Measurements from ENCODE around the gene GLP1R. TPM values are rescaled to one million over a fixed set of nuclear protein-coding genes. Genes with fewer than 3 reads are reported as not detected.

The GLP1R gene
- total RNA-seq, 1 experiment from 2014 or later = 1.8 TPM

GRCh38 chr6:39018103-39018502 is 30.5 kb upstream of the GLP1R start (continued):
- no peak for TF ChIP-seq USF2 (CRISPR knock-in tag; IDR thresholded peaks at IDR 0.05)
- no peak for TF ChIP-seq FOXJ3 (CRISPR knock-in tag; IDR thresholded peaks at IDR 0.05; ENCODE audit: borderline replicate concordance)
- TF ChIP-seq NFATC4 (CRISPR knock-in tag; IDR thresholded peaks at IDR 0.05) = no peak

GRCh38 chr6:39020136-39020535 is 28.4 kb upstream of the GLP1R start:
- Mint-ChIP-seq H3K27ac (no peak overlapping the region), H3K9me3 (peaks cover 4% of the 10 kb centered on the region; the same call in 1 of the 2 replicates), H3K4me1 (no peaks in the 10 kb centered on the region; the same call in 1 of the 2 replicates), H3K27me3 (ENCODE audit: low read depth) (peaks cover 4% of the 10 kb centered on the region; the same call in 1 of the 2 replicates), H3K36me3 (no peaks in the 10 kb centered on the region), H3K4me3 (no peak overlapping the region)
- TF ChIP-seq IRF1 (CRISPR knock-in tag; IDR thresholded peaks at IDR 0.05) (no peak), NR3C1 (CRISPR knock-in tag; conservative IDR thresholded peaks at IDR 0.05; ENCODE audit: low read depth) (no peak), NFATC4 (CRISPR knock-in tag; IDR thresholded peaks at IDR 0.05) (no peak), STAT6 (CRISPR knock-in tag; conservative IDR thresholded peaks at IDR 0.05; ENCODE audit: low read depth) (no peak), PRDM15 (CRISPR knock-in tag; IDR thresholded peaks at IDR 0.05) (no peak), ZNF396 (CRISPR knock-in tag; IDR thresholded peaks at IDR 0.05; ENCODE audit: borderline replicate concordance) (no peak), NR2C2 (CRISPR knock-in tag; IDR thresholded peaks at IDR 0.05) (no peak), E2F5 (CRISPR knock-in tag; IDR thresholded peaks at IDR 0.05) (no peak), CBFB (CRISPR knock-in tag; IDR thresholded peaks at IDR 0.05; ENCODE audit: low read depth) (no peak), ZNF416 (CRISPR knock-in tag; IDR thresholded peaks at IDR 0.05) (no peak), ELF4 (CRISPR knock-in tag; IDR thresholded peaks at IDR 0.05; ENCODE audit: low read depth) (no peak), KAT7 (CRISPR knock-in tag; IDR thresholded peaks at IDR 0.05; ENCODE audit: borderline replicate concordance) (no peak), USF1 (CRISPR knock-in tag; IDR thresholded peaks at IDR 0.05) (no peak), ZNF232 (CRISPR knock-in tag; IDR thresholded peaks at IDR 0.05) (no peak)
- no peak for ATAC-seq
- POLR2A ChIA-PET = no interaction called here
- DNase-seq (ENCODE audit: low spot score) = no peak
- CTCF ChIA-PET = interaction anchor here (1.0 to 1.6 kb wide), 3 partner anchors 9 to 147 kb away, joined by 3 to 5 read pairs (median 3); no protein-coding TSS in a partner anchor

Data from WTC11 (cell line).